HL-60 (cell line): ENCODE measurements around the gene SKI.

Experiments
- CTCF ChIP-seq: IDR thresholded peaks from one replicate; pipeline ENCODE4 v1.5.1; 2011; ENCODE audit warnings: low read length, control low read depth, inconsistent platforms; ENCODE audit not compliant: insufficient read depth
- REST ChIP-seq: IDR thresholded peaks from 2 replicates; pipeline ENCODE4 v1.6.1; 2012; ENCODE audit warnings: low read depth; ENCODE audit not compliant: insufficient replicate concordance
- SPI1 ChIP-seq: IDR thresholded peaks from 2 replicates; pipeline ENCODE4 v1.6.1; 2012; ENCODE audit warnings: low read depth, mild to moderate bottlenecking, borderline replicate concordance

DNA sequence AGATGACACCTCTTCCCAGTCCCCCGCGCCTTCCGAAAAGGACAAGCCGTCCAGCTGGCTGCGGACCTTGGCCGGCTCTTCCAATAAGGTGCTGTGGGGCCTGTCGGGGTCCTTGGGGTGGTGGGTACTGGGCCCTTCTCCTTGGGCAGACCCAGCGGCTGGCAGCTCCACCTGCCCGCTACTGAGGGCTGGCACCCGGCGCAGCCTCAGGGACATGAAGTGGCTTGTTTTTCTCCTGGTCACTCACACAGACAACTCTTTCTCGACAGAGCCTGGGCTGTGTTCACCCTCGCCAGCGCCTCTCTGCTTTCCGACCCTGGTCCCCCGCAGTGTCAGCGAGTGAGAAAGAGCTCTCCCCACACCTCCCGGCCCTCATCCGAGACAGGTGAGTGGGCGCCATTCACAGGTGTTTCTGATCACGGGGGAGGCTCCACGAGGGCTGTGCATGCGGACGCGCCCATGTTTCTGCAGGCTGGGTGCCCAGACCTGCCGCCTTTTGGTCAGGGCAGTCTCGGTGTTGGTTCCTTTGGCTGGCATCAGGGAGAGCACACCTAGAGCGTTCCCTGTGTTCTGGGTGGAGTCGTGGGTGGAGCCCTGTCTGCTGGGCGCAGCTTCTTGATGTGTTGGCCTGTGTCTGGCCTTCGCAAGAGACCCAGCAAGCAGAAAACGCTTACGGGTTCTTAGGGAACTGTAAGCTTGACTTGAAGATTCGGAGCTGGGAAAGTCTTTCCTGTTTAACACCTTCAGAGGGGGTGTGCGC, 75.1 kb downstream of the SKI start:
- no peak for TF ChIP-seq CTCF
- no peak for TF ChIP-seq REST
- no peak for TF ChIP-seq SPI1
